Stimulated activated effector memory CD8-positive, alpha-beta T cell treated with anti-CD3 and anti-CD28 coated beads, Interleukin-12 subunit alpha, Interleukin-12 subunit beta, amount 100 ng/mL, for 72 hours (primary cell): ENCODE data around the gene SYTL3.
"Not testable (repeated sequence)": the region's sequence is repeated elsewhere in the genome, so short reads cannot be mapped to it uniquely, and the experiment has no call there.

Experiments used
- ATAC-seq: fragments of 150-1000 bp; cut with Tn5 transposase; 2 replicates; pipeline ENCODE4 v1.10.0; 2021
- DNase-seq, 2 donors: peaks; one replicate each; pipeline ENCODE4 v3.0.0; 2021 to 2022; ENCODE audit warnings: low spot score in 2 of 2
- H3K27ac Mint-ChIP-seq: one replicate; pipeline ENCODE4 v1.8.0; 2022; ENCODE audit warnings: mild to moderate bottlenecking, mixed read lengths
- H3K36me3 Mint-ChIP-seq: one replicate; pipeline ENCODE4 v1.8.0; 2022; ENCODE audit warnings: mild to moderate bottlenecking, mixed read lengths
- H3K4me1 Mint-ChIP-seq: one replicate; pipeline ENCODE4 v1.8.0; 2022; ENCODE audit warnings: mixed read lengths
- H3K4me3 Mint-ChIP-seq: one replicate; pipeline ENCODE4 v1.8.0; 2022; ENCODE audit warnings: mild to moderate bottlenecking, mixed read lengths
- H3K9me3 Mint-ChIP-seq: one replicate; pipeline ENCODE4 v1.8.0; 2022; ENCODE audit warnings: mixed read lengths

The SYTL3 gene

DNA sequence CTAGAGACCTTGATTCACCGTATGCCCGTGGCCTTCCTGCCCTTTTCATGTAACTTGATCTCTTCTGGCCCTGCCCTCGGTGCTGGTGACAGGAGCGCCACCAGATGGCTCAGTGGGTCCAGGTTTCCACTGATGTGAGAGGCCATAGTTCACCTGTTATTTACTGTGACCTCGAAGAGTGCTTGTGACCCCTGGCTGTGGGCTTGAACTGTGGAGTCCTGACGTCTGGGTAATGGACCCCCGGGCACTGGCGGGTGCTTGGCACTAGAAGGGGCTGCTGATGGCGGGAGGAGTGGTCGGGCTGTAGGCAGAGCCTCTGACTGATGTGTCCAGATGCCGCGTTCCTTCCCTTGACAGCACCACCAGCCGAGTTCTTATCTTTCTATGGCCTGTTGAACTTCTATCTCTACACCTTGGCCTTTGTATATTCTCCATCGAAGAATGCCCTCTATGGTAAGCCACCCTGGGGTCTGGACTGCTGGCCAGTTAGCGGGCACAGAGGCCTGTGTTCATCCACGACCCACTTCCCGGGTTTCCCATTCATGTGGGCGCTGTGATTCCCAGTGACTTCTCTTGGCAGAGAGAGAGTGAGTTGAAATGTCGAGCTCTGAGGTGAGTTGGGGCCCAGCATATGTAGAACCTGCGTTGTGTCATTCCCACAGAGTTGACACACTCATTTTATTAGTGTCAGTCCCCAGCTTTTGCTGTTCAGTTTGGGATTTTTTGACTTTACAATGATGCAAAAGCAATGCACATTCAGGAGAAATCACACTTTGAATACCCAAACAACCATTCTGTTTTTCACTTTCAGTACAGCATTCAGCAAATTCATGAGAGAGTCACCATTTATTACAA is 20.3 kb upstream of the SYTL3 start:
- Mint-ChIP-seq H3K9me3 (no peaks in the 10 kb centered on the region), H3K4me3 (no peak overlapping the region), H3K4me1 (peaks cover 61% of the 10 kb centered on the region), H3K36me3 (peaks cover 92% of the 10 kb centered on the region), H3K27ac (peak overlapping the region; percentile 84)
- no peak for ATAC-seq
- DNase-seq, result no peak

DNA sequence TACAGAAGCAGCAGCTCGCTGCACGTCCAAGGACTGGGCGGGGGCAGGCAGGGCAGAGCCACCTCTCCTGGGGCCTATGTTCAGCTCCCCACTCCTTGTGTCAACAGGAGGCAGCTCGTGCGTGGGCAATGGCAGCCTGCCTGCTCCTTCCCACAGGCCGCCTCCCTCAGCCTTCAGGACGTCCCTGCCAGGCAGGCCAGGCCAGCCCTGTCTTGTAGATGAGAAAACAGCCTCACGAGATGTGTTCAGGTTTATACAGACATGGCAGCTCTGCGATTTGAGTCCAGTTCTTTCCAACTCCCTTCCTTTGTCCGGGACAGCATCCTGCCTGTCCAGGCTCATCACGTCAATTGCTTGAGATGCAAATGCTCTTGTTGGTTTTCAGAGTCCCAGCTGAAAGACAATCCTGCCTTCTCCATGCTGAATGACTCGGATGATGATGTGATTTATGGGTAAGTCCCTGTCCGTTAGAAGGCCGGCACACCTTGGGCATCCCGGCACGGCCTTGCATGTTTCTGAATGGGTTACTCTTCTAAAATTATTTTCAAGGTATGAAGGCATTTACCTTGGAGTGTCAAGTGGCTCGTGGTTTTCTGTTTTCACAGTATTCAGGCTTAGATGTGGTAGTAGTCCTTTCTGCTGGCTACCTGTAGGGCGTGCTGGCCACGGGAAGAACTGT is 18.8 kb upstream of the SYTL3 start:
- Mint-ChIP-seq H3K9me3 (no peaks in the 10 kb centered on the region), H3K4me1 (peaks cover 62% of the 10 kb centered on the region), H3K36me3 (peaks cover 93% of the 10 kb centered on the region), H3K27ac (peak overlapping the region; percentile 84), H3K4me3 (no peak overlapping the region)
- DNase-seq (no peak), ATAC-seq (no peak)

DNA sequence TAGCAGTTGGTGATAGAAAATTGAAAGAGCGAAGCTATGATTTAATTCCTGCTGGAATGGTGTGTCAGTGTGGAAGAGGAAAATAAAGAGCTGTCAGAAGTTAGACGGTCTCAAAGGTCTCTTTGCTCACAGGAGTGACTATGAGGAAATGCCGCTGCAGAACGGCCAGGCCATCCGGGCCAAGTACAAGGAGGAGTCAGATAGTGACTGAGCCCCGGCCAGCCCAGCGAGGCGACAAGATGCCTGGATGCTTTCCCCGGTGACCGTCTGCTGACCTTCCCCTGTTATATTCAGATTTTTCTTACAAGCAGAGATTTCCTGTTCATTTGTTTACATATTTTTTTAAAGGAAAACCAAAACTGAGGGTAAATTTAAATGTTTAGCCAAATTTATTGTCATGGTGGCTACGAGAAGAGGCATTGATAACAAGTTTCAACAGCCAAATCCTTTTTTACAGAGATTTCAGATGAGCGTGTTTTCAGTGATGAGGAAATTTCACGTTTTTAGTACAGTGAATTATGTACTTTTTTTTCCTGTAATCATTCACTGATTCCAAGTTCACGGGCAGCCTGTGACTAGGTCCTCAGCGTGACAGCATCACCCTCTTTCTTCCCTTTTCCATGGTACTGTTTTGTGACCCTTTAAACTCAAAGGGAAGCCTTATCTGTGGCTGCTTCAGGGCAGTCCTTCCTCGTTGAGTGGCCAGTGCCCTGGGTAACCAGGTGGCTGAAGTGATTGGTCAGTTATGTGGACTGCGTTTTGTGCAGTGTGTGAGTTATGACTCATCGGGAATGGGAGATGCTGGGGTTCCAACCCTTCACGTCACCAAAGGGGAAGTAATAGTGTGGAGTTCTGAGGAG is 17.9 kb upstream of the SYTL3 start:
- Mint-ChIP-seq H3K36me3 (peaks cover 93% of the 10 kb centered on the region), H3K27ac (peak overlapping the region; percentile 84), H3K4me1 (peaks cover 62% of the 10 kb centered on the region), H3K9me3 (no peaks in the 10 kb centered on the region), H3K4me3 (no peak overlapping the region)
- DNase-seq, result no peak
- ATAC-seq, result no peak

DNA sequence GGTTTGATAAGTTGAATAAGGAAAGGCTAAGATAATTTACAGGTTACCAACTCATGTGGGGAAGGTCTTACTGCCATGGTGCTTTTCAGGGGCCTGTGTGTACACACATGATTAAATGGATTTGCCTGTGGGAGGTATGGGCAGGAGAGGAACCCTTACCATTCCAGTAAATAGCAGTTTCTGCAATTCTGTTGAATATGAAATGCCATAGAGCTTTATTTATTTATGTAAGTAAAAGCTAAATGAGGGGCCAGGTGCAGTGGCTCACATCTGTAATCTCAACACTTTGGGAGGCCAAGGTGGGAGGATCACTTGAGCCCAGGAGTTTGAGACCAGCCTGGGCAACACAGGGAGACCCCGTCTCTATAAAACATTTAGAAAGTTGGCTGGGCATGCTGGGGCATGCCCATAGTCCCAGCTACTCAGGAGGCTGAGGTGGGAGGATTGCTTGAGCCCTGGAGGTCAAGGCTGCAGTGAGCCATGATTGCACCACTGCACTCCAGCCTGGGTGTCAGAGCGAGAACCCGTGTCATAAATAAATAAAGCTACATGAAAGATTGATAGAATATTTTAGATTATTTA is 17.2 kb upstream of the SYTL3 start:
- H3K4me3 Mint-ChIP-seq, ATAC-seq, DNase-seq, H3K9me3 Mint-ChIP-seq: not testable (repeated sequence)
- Mint-ChIP-seq H3K4me1 (peaks cover 59% of the 10 kb centered on the region), H3K36me3 (peaks cover 93% of the 10 kb centered on the region), H3K27ac (peak overlapping the region; percentile 84)

DNA sequence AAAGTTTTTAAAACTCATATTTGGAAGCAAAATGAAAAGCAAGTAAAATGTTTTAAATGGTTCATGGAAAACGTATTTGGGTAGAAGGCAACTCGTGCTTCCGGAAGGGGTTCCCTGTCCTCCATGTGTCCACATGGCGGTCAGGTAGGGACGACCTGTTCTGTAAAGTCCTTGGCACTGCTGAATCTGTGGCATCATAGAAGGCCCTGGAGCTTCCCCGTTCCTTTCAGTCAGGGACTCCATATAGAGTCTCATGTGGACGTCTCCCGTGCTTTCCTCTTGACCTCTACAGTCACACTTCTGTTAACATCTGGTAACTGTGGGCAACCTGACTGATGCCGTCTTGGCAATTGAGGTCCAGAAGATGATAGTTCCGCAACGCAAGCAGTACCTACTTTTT is 16.7 kb upstream of the SYTL3 start:
- peak overlapping the region; percentile 84 for H3K27ac Mint-ChIP-seq
- peaks cover 92% of the 10 kb centered on the region for H3K36me3 Mint-ChIP-seq
- DNase-seq, result no peak
- H3K4me1 Mint-ChIP-seq, result peaks cover 55% of the 10 kb centered on the region
- H3K4me3 Mint-ChIP-seq, result no peak overlapping the region
- H3K9me3 Mint-ChIP-seq, result no peaks in the 10 kb centered on the region
- no peak for ATAC-seq

DNA sequence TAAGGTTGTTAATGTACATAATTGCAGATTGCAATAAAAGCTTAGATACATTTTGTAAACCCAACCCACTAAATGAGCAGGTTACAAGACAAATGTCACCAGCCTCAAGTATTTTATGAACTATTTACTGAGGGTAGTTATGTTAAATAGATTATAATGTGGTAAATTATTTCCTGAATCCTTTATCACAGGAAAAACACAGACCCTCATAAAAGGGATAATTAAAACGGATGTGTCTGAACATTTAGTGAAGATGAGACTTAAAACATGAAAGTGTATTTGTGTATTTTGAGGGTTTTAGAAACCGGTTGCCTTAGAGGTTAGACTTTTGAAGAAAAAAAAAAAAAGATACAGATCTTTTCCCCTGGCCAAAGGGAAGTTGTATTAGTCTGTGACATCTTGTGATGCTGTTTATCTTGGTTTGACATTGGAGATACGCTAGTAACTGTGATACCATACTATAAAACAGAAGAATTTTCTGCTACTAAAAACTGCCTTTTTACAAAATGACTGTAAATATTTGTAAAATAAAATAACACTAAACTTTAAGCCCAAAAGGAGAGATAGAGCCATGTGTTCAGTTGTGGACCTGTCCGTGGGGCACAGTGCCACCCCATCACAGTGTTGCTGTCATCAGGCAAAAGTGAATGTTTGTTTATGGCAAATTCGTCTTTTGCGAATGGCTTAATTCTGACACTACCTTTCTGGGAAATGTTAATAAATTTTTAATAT is 15.0 kb upstream of the SYTL3 start:
- Mint-ChIP-seq H3K9me3 (no peaks in the 10 kb centered on the region), H3K36me3 (peaks cover 95% of the 10 kb centered on the region), H3K4me1 (peaks cover 61% of the 10 kb centered on the region), H3K27ac (peak overlapping the region; percentile 84), H3K4me3 (no peak overlapping the region)
- ATAC-seq (no peak), DNase-seq (no peak)

DNA sequence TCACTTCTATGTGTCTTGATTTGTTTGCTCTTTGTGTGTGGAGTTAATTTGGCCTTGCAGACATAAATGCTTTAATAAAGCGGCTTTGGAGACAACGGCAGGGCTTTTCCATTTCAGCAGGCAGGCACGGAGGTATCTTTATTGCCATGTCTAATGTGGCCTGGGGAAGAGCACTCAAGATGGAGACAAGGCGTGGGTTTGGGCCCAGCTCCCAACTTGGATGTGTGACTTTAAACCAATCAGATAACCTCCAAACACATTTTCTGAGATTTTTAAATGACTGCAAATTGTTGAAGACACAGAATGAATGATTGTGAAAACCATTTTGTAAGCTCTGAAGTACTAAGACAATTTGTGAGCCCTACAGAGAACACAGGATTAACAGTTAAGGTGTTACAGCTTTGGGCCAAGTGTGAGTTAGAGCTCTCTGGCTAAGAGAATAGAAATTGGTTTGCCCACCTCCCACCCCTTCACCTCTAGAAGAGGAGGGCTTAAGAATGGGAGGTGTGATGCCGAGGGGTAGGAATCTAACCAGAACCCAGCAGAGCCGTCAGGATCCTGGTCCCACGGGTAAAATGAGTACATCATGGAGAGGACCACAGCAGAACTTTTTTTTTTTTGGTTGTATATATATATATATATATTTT is 14.3 kb upstream of the SYTL3 start:
- H3K4me1 Mint-ChIP-seq, result peaks cover 65% of the 10 kb centered on the region
- DNase-seq, result no peak
- H3K36me3 Mint-ChIP-seq, result peaks cover 95% of the 10 kb centered on the region
- no peaks in the 10 kb centered on the region for H3K9me3 Mint-ChIP-seq
- H3K27ac Mint-ChIP-seq, result peak overlapping the region; percentile 84
- H3K4me3 Mint-ChIP-seq, result no peak overlapping the region
- ATAC-seq, result no peak

DNA sequence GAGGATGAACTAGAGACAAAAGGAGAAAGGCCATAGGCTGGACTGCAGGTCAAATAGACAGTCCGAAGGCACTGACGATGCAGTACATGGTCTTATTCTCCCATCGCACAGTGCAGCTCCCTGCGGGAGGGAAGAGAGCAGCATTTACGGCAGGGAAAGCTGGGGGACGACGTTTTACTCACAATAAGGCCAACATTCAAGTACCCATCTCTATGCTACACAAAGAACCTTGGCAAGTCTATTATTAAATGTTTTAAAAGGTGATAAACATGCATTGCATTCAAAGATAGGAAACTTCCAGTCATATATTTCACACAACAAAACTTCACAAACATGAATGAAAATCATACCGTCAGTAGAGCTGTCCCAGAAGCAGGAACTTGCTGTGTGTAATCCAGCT is 13.1 kb upstream of the SYTL3 start:
- DNase-seq, result peak in 1 of 2 donors; percentile 44
- Mint-ChIP-seq H3K27ac (peak overlapping the region; percentile 72), H3K36me3 (peaks cover 95% of the 10 kb centered on the region), H3K9me3 (no peaks in the 10 kb centered on the region), H3K4me3 (no peak overlapping the region), H3K4me1 (peaks cover 68% of the 10 kb centered on the region)
- no peak for ATAC-seq

DNA sequence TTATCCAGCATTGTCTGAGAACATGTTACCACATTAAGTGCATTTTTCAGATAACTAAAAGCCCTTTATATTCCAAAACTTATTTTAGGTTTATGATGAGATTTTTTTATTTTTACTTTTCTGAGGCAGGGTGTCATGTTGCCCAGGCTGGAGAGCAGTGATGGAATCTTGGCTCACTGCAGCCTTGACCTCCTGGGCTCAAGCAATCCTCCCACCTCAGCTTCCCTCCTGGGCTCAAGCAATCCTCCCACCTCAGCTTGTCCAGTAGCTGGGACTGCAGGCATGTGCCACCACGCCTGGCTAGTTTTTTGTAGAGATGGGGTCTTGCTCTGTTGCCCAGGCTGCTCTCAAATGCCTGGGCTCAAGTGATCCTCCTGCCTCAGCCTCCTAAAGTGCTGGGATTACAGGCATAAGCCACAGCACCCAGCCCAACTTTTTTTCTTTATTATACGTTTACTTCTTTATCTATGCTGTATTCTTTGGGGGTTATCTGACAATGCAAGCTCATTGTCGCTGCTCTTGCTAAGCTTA is 11.5 kb upstream of the SYTL3 start:
- H3K4me3 Mint-ChIP-seq, result peak overlapping the region; percentile 77
- H3K9me3 Mint-ChIP-seq, result no peaks in the 10 kb centered on the region
- peak overlapping the region; percentile 84 for H3K27ac Mint-ChIP-seq
- peaks cover 98% of the 10 kb centered on the region for H3K36me3 Mint-ChIP-seq
- H3K4me1 Mint-ChIP-seq, result peaks cover 73% of the 10 kb centered on the region
- ATAC-seq, result no peak
- DNase-seq, result no peak

DNA sequence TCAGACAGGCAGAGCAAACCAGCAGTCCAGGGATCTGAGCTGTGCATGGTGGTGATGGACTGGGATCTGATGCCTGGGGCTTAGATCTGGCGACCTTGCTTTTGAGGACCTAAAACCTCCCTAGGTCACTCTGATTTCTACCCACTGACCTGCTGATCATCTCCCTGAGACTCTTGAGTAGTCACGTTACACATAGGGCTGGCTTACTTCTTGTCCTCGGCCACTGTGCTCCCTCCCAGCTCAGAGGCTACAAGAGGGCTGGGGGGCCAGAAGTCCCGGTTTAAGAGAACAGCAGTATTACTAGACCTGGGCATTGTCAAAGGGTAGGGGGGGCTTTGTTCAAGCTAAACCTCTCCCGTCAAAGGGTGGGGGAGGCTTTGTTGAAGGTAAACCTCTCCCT is 10.8 kb upstream of the SYTL3 start:
- Mint-ChIP-seq H3K27ac (peak overlapping the region; percentile 84), H3K9me3 (no peaks in the 10 kb centered on the region), H3K4me3 (peak overlapping the region; percentile 77), H3K4me1 (peaks cover 73% of the 10 kb centered on the region), H3K36me3 (peaks cover 98% of the 10 kb centered on the region)
- DNase-seq (peak in 1 of 2 donors; percentile 47), ATAC-seq (no peak)

DNA sequence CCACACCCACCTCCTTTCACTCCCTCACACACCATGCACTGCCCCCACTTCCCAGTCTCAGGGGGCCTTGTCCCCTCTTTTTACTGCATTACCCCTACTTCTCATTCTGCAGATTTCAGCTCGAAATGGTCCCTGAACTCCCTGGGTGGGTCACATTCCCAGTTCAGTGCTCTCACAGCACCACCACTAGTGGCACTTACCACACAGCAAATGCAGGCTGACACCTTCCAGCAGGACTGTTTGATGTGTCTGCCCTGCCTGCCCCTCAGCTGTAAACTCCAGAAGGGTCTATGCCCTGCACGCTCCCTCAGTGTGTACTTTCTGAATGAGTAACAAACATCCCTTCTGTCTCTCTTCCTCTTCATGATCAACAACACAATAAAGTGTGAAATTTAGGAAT is 9.3 kb upstream of the SYTL3 start:
- ATAC-seq, result no peak
- Mint-ChIP-seq H3K27ac (peak overlapping the region; percentile 84), H3K9me3 (no peaks in the 10 kb centered on the region), H3K4me1 (peaks cover 70% of the 10 kb centered on the region), H3K36me3 (peaks cover 97% of the 10 kb centered on the region), H3K4me3 (peak overlapping the region; percentile 77)
- peak in 1 of 2 donors; percentile 54 for DNase-seq

DNA sequence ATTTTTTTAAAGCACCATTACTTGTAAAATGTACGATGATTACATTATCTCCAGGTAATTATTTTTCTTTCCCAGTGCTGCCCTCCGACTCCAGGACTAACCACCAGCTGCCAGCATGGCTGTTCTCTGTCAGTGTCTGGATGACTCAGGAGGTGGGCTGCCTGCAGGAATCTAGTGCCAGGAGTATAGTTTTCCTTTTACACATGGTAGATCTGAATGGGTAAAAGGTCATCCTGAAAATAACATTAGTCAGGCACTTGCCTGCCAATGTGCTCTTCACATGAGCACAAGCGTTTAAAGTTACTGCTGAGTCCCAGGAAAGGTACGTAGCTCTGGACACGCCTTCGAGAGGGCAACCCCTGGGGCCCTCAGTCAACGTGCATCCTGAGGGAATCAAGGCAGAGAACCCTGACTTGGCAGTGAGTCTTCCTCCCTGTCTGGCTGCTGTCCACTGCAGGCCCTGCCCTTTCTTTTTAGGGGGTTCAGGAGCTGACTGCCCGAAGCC is 7.7 kb upstream of the SYTL3 start:
- H3K27ac Mint-ChIP-seq, result peak overlapping the region; percentile 94
- DNase-seq (peak in 1 of 2 donors; percentile 50), ATAC-seq (no peak)
- no peaks in the 10 kb centered on the region for H3K9me3 Mint-ChIP-seq
- peaks cover 86% of the 10 kb centered on the region for H3K36me3 Mint-ChIP-seq
- H3K4me3 Mint-ChIP-seq, result peak overlapping the region; percentile 77
- H3K4me1 Mint-ChIP-seq, result peaks cover 74% of the 10 kb centered on the region

DNA sequence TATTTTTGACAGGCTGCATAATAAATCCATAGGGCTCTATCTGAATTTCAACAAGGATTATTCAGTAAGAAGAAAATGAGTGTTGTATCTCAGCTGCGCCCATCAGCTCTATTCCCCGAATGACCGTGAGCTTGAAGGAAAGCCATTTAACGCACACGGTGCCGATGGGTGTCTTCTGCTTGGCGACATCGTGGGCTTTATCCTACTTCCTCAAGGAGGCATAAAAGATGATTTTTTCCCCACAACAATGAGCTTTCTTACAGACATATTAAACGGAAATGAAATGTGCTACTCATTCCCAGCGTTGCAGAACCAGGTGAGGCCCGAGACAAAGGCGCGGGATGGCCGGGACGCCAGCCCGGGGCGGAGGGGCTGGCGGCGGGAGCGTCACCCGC is 6.0 kb upstream of the SYTL3 start:
- peaks cover 74% of the 10 kb centered on the region for H3K4me1 Mint-ChIP-seq
- no peaks in the 10 kb centered on the region for H3K9me3 Mint-ChIP-seq
- DNase-seq, result no peak
- peak overlapping the region; percentile 94 for H3K27ac Mint-ChIP-seq
- no peak for ATAC-seq
- H3K36me3 Mint-ChIP-seq, result peaks cover 78% of the 10 kb centered on the region
- peak overlapping the region; percentile 77 for H3K4me3 Mint-ChIP-seq
